ENCODE measurements around the gene DHX40. TPM values are rescaled to one million over a fixed set of nuclear protein-coding genes. Genes with fewer than 3 reads are reported as not detected.
"Not testable (repeated sequence)": the region's sequence is repeated elsewhere in the genome, so short reads cannot be mapped to it uniquely, and the experiment has no call there.

Gene DHX40
- total RNA-seq, 4 donors from 2014 or later, result 33.0 to 68.9 (median 47.7) TPM

DNA sequence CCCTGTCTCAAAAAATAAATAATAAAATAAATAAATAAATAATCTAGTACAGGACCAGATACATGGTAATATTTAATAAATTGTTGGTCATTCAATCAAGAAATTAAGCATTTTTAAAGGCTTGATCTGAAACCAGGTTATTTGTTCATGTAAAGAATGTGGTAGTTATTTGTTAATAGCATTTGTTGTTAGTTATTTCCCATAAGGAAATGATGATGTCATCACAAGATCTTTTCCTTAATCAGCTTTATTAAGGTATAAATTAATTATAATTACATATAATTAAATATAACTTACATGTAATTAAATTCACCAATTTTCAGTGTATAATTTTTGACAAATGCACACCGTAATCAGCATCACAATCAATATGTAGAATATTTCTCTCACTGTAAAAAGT lies 19.5 kb upstream of the DHX40 start:
- Histone ChIP-seq H3K9me3 (no peaks in the 10 kb centered on the region), H3K36me3 (no peaks in the 10 kb centered on the region), H3K27ac (no peak overlapping the region), H3K27me3 (no peaks in the 10 kb centered on the region), H3K4me1 (no peaks in the 10 kb centered on the region), H3K4me3 (no peak overlapping the region)
- WGBS, 2 donors (ENCODE audit: low coverage in 1 of 2), result 86 to 88% methylated on average over 1 of the region's 1 CpG
- no peak for ATAC-seq
- TF ChIP-seq EP300 (IDR thresholded peaks at IDR 0.05), result no peak
- TF ChIP-seq POLR2A (IDR thresholded peaks at IDR 0.05), result no peak

DNA sequence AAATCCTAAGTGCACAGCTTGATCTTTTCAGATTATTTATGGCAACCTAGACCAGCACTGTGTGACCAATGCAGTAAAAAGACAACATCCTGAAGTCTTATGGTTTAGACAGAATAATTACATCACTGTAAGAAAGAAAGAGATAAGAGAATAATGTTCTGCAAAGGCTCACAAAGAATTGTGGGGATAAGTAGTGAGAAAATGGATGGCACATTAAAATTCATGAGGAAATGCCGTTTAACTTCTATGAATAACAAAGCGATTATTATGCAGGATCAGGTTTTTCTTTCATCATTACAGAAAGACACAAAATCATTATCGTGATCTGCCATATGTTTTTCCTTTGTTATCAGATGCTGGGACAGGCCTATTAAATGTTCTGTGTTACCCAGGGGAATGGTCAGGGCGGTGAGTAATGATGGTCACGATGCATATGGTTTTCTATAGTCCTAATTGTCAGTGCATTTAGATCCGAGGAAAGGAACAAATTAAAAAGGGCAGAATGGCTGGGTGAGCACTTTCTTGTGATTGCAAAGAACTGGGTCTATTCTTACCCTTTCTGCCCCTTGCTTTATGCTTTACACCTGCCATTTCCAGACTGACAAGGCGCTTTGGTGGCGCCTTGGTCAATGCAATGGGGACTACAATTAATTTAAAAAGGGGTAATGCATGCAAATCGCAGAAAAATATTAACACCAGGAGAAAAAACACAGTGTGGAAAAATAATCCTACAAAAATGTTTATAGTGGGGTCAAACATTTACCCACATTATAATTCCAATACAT lies 18.1 kb upstream of the DHX40 start:
- ATAC-seq, result no peak
- Histone ChIP-seq H3K27ac (no peak overlapping the region), H3K4me1 (no peaks in the 10 kb centered on the region), H3K9me3 (no peaks in the 10 kb centered on the region), H3K4me3 (no peak overlapping the region), H3K27me3 (no peaks in the 10 kb centered on the region), H3K36me3 (no peaks in the 10 kb centered on the region)
- WGBS, 2 donors (ENCODE audit: low coverage in 1 of 2), result 53 to 69% methylated on average over 9 of the region's 9 CpGs
- no peak for TF ChIP-seq POLR2AphosphoS5 (IDR thresholded peaks at IDR 0.05)
- TF ChIP-seq POLR2A (IDR thresholded peaks at IDR 0.05), result no peak
- no peak for TF ChIP-seq EP300 (IDR thresholded peaks at IDR 0.05)
- TF ChIP-seq, protein P1, sequence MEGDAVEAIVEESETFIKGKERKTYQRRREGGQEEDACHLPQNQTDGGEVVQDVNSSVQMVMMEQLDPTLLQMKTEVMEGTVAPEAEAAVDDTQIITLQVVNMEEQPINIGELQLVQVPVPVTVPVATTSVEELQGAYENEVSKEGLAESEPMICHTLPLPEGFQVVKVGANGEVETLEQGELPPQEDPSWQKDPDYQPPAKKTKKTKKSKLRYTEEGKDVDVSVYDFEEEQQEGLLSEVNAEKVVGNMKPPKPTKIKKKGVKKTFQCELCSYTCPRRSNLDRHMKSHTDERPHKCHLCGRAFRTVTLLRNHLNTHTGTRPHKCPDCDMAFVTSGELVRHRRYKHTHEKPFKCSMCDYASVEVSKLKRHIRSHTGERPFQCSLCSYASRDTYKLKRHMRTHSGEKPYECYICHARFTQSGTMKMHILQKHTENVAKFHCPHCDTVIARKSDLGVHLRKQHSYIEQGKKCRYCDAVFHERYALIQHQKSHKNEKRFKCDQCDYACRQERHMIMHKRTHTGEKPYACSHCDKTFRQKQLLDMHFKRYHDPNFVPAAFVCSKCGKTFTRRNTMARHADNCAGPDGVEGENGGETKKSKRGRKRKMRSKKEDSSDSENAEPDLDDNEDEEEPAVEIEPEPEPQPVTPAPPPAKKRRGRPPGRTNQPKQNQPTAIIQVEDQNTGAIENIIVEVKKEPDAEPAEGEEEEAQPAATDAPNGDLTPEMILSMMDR (IDR thresholded peaks at IDR 0.05), result no peak

DNA sequence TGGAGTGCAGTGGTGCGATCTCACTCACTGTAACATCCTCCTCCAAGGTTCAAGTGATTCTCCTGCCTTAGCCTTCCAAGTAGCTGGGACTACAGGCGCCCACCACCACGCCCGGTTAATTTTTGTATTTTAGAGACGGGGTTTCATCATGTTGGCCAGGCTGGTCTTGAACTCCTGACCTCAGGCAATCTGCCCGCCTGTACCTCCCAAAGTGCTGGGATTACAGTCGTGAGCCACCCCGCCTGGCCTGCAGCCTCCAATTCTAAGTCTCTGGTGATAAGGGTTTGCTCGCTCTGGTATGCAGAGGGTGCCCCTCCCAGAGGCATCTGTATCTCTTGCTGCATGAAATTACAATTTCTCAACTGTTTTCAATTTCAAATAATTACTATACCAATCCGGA lies 16.4 kb upstream of the DHX40 start:
- not testable (repeated sequence) for ATAC-seq, H3K9me3 ChIP-seq, H3K36me3 ChIP-seq, H3K4me3 ChIP-seq, H3K27me3 ChIP-seq, H3K4me1 ChIP-seq, H3K27ac ChIP-seq
- WGBS, 2 donors (ENCODE audit: low coverage in 1 of 2), result 87 to 91% methylated on average over 5 to 6 of the region's 10 CpGs

DNA sequence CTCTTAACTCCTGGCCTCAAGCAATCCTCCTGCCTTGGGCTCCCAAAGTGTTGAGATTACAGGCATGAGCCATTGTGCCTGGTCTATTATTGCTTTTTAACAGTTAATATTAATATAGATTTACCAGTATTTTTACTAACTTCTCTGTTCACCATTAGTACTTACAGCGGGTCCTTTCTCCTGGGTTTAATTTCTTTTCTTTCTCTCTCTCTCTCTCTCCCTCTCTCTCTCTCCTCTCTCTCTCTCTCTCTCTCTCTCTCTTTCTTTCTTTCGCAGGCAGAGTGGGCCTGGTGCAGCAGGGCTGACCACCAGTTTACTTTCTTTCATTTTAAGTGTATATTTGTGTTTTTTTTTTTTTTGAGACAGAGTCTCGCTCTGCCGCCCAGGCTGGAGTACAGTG lies 14.7 kb upstream of the DHX40 start:
- Histone ChIP-seq H3K9me3 (no peaks in the 10 kb centered on the region), H3K36me3 (no peaks in the 10 kb centered on the region), H3K4me3 (no peak overlapping the region), H3K27me3 (no peaks in the 10 kb centered on the region), H3K4me1 (no peaks in the 10 kb centered on the region), H3K27ac (no peak overlapping the region)
- TF ChIP-seq POLR2A (IDR thresholded peaks at IDR 0.05), result no peak
- WGBS, 2 donors (ENCODE audit: low coverage in 1 of 2), result 95 to 100% methylated on average over 2 to 4 of the region's 4 CpGs
- no peak for ATAC-seq

DNA sequence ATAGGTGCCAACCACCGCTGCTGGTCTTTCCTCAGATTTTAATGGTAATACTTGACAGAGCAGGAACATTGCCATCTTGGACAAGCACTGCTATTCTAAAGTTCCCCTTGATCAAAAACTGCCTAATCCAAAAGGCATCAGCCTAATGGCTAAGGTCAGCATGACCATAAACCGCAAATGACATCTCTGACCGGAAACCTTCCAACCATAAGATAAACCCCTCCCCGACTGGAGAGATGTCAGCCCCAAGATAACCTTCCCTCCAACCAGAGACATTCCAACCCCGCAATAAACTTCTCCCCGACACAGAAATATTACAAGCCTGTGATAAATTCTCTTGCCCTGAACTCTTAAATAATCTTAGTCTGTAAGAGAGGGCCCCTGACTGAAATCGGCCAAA lies 7.4 kb upstream of the DHX40 start:
- H3K27ac ChIP-seq, result no peak overlapping the region
- ATAC-seq, result no peak

DNA sequence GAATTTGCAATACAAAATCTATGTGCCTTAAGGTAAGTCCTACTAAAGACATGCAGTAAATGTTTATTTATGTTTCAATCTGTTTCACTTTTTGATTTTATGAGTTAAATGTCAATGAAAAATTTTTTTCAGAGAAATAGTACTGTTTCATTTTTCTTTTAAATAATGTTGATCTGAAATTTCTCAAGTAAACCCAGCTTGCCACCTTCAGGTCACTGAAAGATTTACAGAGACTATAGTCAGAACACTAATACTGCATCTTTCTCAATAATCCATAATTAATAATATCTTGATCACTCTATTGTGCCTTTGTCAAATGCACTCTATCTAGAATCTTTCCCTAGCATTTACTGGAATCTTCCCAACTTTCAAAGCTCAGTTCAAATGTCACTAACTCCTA lies 6.5 kb upstream of the DHX40 start:
- Histone ChIP-seq H3K27ac (no peak overlapping the region), H3K27me3 (no peaks in the 10 kb centered on the region), H3K9me3 (no peaks in the 10 kb centered on the region), H3K4me1 (no peaks in the 10 kb centered on the region), H3K36me3 (no peaks in the 10 kb centered on the region), H3K4me3 (no peak overlapping the region)
- TF ChIP-seq EP300 (IDR thresholded peaks at IDR 0.05) (no peak), POLR2AphosphoS5 (IDR thresholded peaks at IDR 0.05) (no peak), POLR2A (IDR thresholded peaks at IDR 0.05) (no peak)
- TF ChIP-seq, protein P1 (IDR thresholded peaks at IDR 0.05), result peak; percentile 10 to 31 (median 22)
- ATAC-seq, result no peak

More for the DNA sequence above, 7.4 kb upstream of the DHX40 start:
- WGBS, 2 donors (ENCODE audit: low coverage in 1 of 2), result 59 to 76% methylated on average over 7 of the region's 7 CpGs
- no peak for TF ChIP-seq EP300 (IDR thresholded peaks at IDR 0.05)
- no peak for TF ChIP-seq POLR2A (IDR thresholded peaks at IDR 0.05)
- TF ChIP-seq, protein P1 (IDR thresholded peaks at IDR 0.05), result no peak
- no peak for TF ChIP-seq POLR2AphosphoS5 (IDR thresholded peaks at IDR 0.05)
- Histone ChIP-seq H3K9me3 (no peaks in the 10 kb centered on the region), H3K36me3 (no peaks in the 10 kb centered on the region), H3K4me3 (no peak overlapping the region), H3K4me1 (no peaks in the 10 kb centered on the region), H3K27me3 (no peaks in the 10 kb centered on the region)
